HEK293 (cell line): Measurements from ENCODE around the gene FAAP100.

ENCODE experiments used
- CTCF ChIA-PET: fragments of 350-600 bp; formaldehyde crosslinking; extraction: SDS; loops from one replicate; lab custom pipeline; 2021; ENCODE audit warnings: antibody characterized with exemption; lab: Yijun Ruan, JAX
- POLR2A ChIA-PET: fragments of 300-600 bp; formaldehyde crosslinking; extraction: SDS; loops from one replicate; lab custom pipeline; 2020; ENCODE audit warnings: antibody characterized with exemption, inconsistent platforms; lab: Yijun Ruan, JAX
- H3K27ac ChIP-seq: fragments of 200-500 bp; sonication (Bioruptor generic); 2 replicates; pipeline ENCODE4 v1.5.1; 2014; ENCODE audit warnings: low read depth, low read length, control low read depth, inconsistent platforms; ENCODE audit errors: extremely low read depth
- H3K36me3 ChIP-seq, 2 experiments: fragments of 200-500 bp in 1 of 2; sonication (Bioruptor generic) in 1 of 2; 1 replicate in 1 of 2; 2 replicates in 1 of 2; pipeline ENCODE4 v1.5.1; 2014 to 2017; ENCODE audit warnings: inconsistent platforms in 2 of 2, low read length in 2 of 2; ENCODE audit not compliant: control insufficient read depth in 2 of 2, insufficient read depth in 1 of 2
- H3K4me1 ChIP-seq: fragments of 200-500 bp; sonication (Bioruptor generic); 2 replicates; pipeline ENCODE4 v1.5.1; 2014; ENCODE audit warnings: mild to moderate bottlenecking, low read length, inconsistent platforms; ENCODE audit not compliant: control insufficient read depth, insufficient read depth
- H3K4me3 ChIP-seq: 2 replicates; pipeline ENCODE4 v1.5.1; 2011; ENCODE audit warnings: low read depth, mild to moderate bottlenecking, control low read depth, low read length, moderate library complexity
- H3K9me3 ChIP-seq: fragments of 200-500 bp; sonication (Bioruptor generic); 2 replicates; pipeline ENCODE4 v1.5.1; 2014; ENCODE audit warnings: low read depth, low read length, inconsistent platforms; ENCODE audit not compliant: control insufficient read depth, insufficient read depth
- KLF17 ChIP-seq: fragments of 450-650 bp; formaldehyde crosslinking; IDR thresholded peaks from 2 replicates; pipeline ENCODE4 v1.5.1; 2016; ENCODE audit warnings: missing biosample characterization, missing genetic modification characterization
- OSR2 ChIP-seq: fragments of 450-650 bp; formaldehyde crosslinking; IDR thresholded peaks from 2 replicates; pipeline ENCODE4 v1.5.1; 2016; ENCODE audit warnings: missing biosample characterization, missing genetic modification characterization
- PRDM2 ChIP-seq: fragments of 450-650 bp; formaldehyde crosslinking; IDR thresholded peaks from 2 replicates; pipeline ENCODE4 v1.5.1; 2016; ENCODE audit warnings: missing biosample characterization, missing genetic modification characterization, borderline replicate concordance
- SP3 ChIP-seq: fragments of 450-650 bp; formaldehyde crosslinking; IDR thresholded peaks from 2 replicates; pipeline ENCODE4 v1.5.1; 2016; ENCODE audit warnings: missing biosample characterization, missing genetic modification characterization
- ZBTB17 ChIP-seq: fragments of 450-650 bp; formaldehyde crosslinking; IDR thresholded peaks from 2 replicates; pipeline ENCODE4 v1.5.1; 2016; ENCODE audit warnings: missing biosample characterization, missing genetic modification characterization
- ZBTB44 ChIP-seq: fragments of 450-650 bp; IDR thresholded peaks from 2 replicates; pipeline ENCODE4 v1.5.1; 2018; ENCODE audit warnings: missing biosample characterization, mild to moderate bottlenecking, missing genetic modification characterization
- ZBTB48 ChIP-seq: fragments of 450-650 bp; formaldehyde crosslinking; IDR thresholded peaks from 2 replicates; pipeline ENCODE4 v1.5.1; 2016; ENCODE audit warnings: missing biosample characterization, missing genetic modification characterization
- ZBTB6 ChIP-seq: fragments of 450-650 bp; formaldehyde crosslinking; IDR thresholded peaks from 2 replicates; pipeline ENCODE4 v1.5.1; 2017; ENCODE audit warnings: missing biosample characterization, missing genetic modification characterization
- ZEB2 ChIP-seq: fragments of 450-650 bp; formaldehyde crosslinking; IDR thresholded peaks from 2 replicates; pipeline ENCODE4 v1.5.1; 2016; ENCODE audit warnings: missing biosample characterization, missing genetic modification characterization
- ZFP3 ChIP-seq: fragments of 450-650 bp; formaldehyde crosslinking; IDR thresholded peaks from 2 replicates; pipeline ENCODE4 v1.5.1; 2016; ENCODE audit warnings: low read depth, missing biosample characterization, missing genetic modification characterization
- ZNF10 ChIP-seq: fragments of 450-650 bp; formaldehyde crosslinking; IDR thresholded peaks from 2 replicates; pipeline ENCODE4 v1.5.1; 2017; ENCODE audit warnings: missing biosample characterization, missing genetic modification characterization
- ZNF121 ChIP-seq: fragments of 450-650 bp; formaldehyde crosslinking; IDR thresholded peaks from 2 replicates; pipeline ENCODE4 v1.5.1; 2016; ENCODE audit warnings: missing biosample characterization, missing genetic modification characterization
- ZNF202 ChIP-seq: fragments of 450-650 bp; formaldehyde crosslinking; IDR thresholded peaks from 2 replicates; pipeline ENCODE4 v1.5.1; 2016; ENCODE audit warnings: missing biosample characterization, missing genetic modification characterization, borderline replicate concordance
- ZNF214 ChIP-seq: fragments of 450-650 bp; formaldehyde crosslinking; IDR thresholded peaks from 2 replicates; pipeline ENCODE4 v1.5.1; 2017; ENCODE audit warnings: missing biosample characterization, mild to moderate bottlenecking, missing genetic modification characterization, borderline replicate concordance
- ZNF302 ChIP-seq: fragments of 450-650 bp; formaldehyde crosslinking; IDR thresholded peaks from 2 replicates; pipeline ENCODE4 v1.5.1; 2016; ENCODE audit warnings: missing biosample characterization, missing genetic modification characterization, low read depth
- ZNF311 ChIP-seq: fragments of 450-650 bp; formaldehyde crosslinking; IDR thresholded peaks from 2 replicates; pipeline ENCODE4 v1.5.1; 2017; ENCODE audit warnings: missing biosample characterization, missing genetic modification characterization, borderline replicate concordance
- ZNF341 ChIP-seq: fragments of 450-650 bp; formaldehyde crosslinking; IDR thresholded peaks from 2 replicates; pipeline ENCODE4; 2016; ENCODE audit warnings: low read depth, missing biosample characterization, missing genetic modification characterization
- ZNF366 ChIP-seq: fragments of 450-650 bp; formaldehyde crosslinking; conservative IDR thresholded peaks from 2 replicates; pipeline ENCODE4 v1.5.1; 2016; ENCODE audit warnings: missing biosample characterization, missing genetic modification characterization
- ZNF529 ChIP-seq: fragments of 450-650 bp; formaldehyde crosslinking; IDR thresholded peaks from 2 replicates; pipeline ENCODE4 v1.5.1; 2017; ENCODE audit warnings: missing genetic modification characterization, missing biosample characterization; ENCODE audit not compliant: insufficient replicate concordance
- ZNF623 ChIP-seq: fragments of 450-650 bp; formaldehyde crosslinking; IDR thresholded peaks from 2 replicates; pipeline ENCODE4 v1.5.1; 2016; ENCODE audit warnings: missing biosample characterization, missing genetic modification characterization

The FAAP100 gene

GRCh38 chr17:81523402-81524038 is 28.6 kb downstream of the FAAP100 start (continued):
- TF ChIP-seq ZNF214 = no peak
- no peak for TF ChIP-seq ZEB2 (tag by site-specific recombination)
- TF ChIP-seq ZNF311 (tag by site-specific recombination) = no peak
- TF ChIP-seq ZBTB44 = no peak

GRCh38 chr17:81522491-81523401 is 29.4 kb downstream of the FAAP100 start:
- CTCF ChIA-PET = interaction anchor here (0.6 to 1.0 kb wide), 3 partner anchors 15 to 689 kb away, joined by 3 read pairs; no protein-coding TSS in a partner anchor
- Histone ChIP-seq H3K36me3 (no peaks in the 10 kb centered on the region), H3K27ac (no peak overlapping the region), H3K4me1 (peaks cover 2% of the 10 kb centered on the region; the same call in 1 of the 2 replicates), H3K9me3 (no peaks in the 10 kb centered on the region), H3K4me3 (no peak overlapping the region)
- TF ChIP-seq ZNF623 (tag by site-specific recombination) = peak; percentile 99
- TF ChIP-seq ZNF366 (tag by site-specific recombination) = no peak
- peak; percentile 68 for TF ChIP-seq ZBTB6 (tag by site-specific recombination)
- TF ChIP-seq ZNF341 = no peak
- TF ChIP-seq KLF17 (tag by site-specific recombination) = no peak
- TF ChIP-seq ZNF10 (tag by site-specific recombination) = 0 out of 2 replicates have a peak, but pooled peaks have one; percentile 11
- no peak for TF ChIP-seq ZNF529
- no peak for TF ChIP-seq ZNF202 (tag by site-specific recombination)
- POLR2A ChIA-PET = interaction anchor here (0.6 to 1.4 kb wide), 4 partner anchors 10 to 146 kb away, joined by 3 to 5 read pairs (median 4); partner anchors contain the start of gene ACTG1

GRCh38 chr17:81520021-81520901 is 31.9 kb downstream of the FAAP100 start:
- H3K4me1 ChIP-seq = peaks cover 11% of the 10 kb centered on the region
- POLR2A ChIA-PET = interaction anchor here (1.7 to 4.4 kb wide), 4 partner anchors 9 to 81 kb away, joined by 4 to 42 read pairs (median 6); no protein-coding TSS in a partner anchor
- H3K36me3 ChIP-seq = no peaks in the 10 kb centered on the region
- no peak for TF ChIP-seq ZBTB48 (tag by site-specific recombination)
- TF ChIP-seq ZNF121 = no peak
- TF ChIP-seq ZBTB17 (tag by site-specific recombination) = 0 out of 2 replicates have a peak, but pooled peaks have one; percentile 17
- TF ChIP-seq OSR2 = no peak
- no peak for TF ChIP-seq SP3
- TF ChIP-seq PRDM2 (tag by site-specific recombination) = no peak
- no peak for TF ChIP-seq ZNF302 (tag by site-specific recombination)
- no peak for TF ChIP-seq ZFP3 (tag by site-specific recombination)

More at GRCh38 chr17:81520021-81520901, 31.9 kb downstream of the FAAP100 start:
- CTCF ChIA-PET = interaction anchor here (0.6 to 3.6 kb wide), 6 partner anchors 10 to 264 kb away, joined by 3 to 25 read pairs (median 4); partner anchors contain the start of gene FAAP100
- Histone ChIP-seq H3K4me3 (peak overlapping the region; percentile 46), H3K27ac (peak overlapping the region; percentile 32; the same call in 1 of the 2 replicates), H3K9me3 (no peaks in the 10 kb centered on the region)
